SK-N-SH (cell line): Measurements from ENCODE around the gene RMI2. TPM values are rescaled to one million over a fixed set of nuclear protein-coding genes. Genes with fewer than 3 reads are reported as not detected.

ENCODE experiments used
- CTCF ChIA-PET: fragments of 300-600, 350-600 bp; formaldehyde crosslinking; extraction: SDS; loops from one replicate; lab custom pipeline; 2021; lab: Yijun Ruan, JAX
- POLR2A ChIA-PET: fragments of 350-600 bp; sonication (Branson Sonifier 250); formaldehyde crosslinking; extraction: SDS; loops from one replicate; lab custom pipeline; 2020; ENCODE audit warnings: antibody characterized with exemption, inconsistent platforms; lab: Yijun Ruan, JAX
- DNase-seq: peaks from one replicate; pipeline ENCODE4 v3.0.0; 2012
- H2AFZ ChIP-seq: fragments of 200-600 bp; sonication (generic); 2 replicates; pipeline ENCODE4 v1.8.1; 2016; ENCODE audit warnings: antibody characterized with exemption, mild to moderate bottlenecking, low read depth
- H3F3A ChIP-seq: fragments of 200-600 bp; sonication (generic); replicated peaks from 2 replicates; pipeline ENCODE3; 2016; ENCODE audit warnings: antibody characterized with exemption, mild to moderate bottlenecking; ENCODE audit not compliant: insufficient read depth
- H3K27ac ChIP-seq, 2 experiments: fragments of 200-500 bp in 1 of 2; fragments of 200-600 bp in 1 of 2; sonication (Bioruptor generic) in 1 of 2; sonication (generic), shearing (Covaris generic) in 1 of 2; 2 replicates each; pipeline versions ENCODE4 v1.5.1 to v1.6.1; 2014 to 2016; ENCODE audit warnings: low read depth in 2 of 2, inconsistent platforms in 1 of 2, low read length in 1 of 2, mild to moderate bottlenecking in 1 of 2, mixed read lengths in 1 of 2
- H3K27me3 ChIP-seq: fragments of 200-600 bp; sonication (generic), shearing (Covaris generic); 2 replicates; pipeline ENCODE4 v1.6.1; 2016; ENCODE audit warnings: mixed run types; ENCODE audit not compliant: insufficient read depth
- H3K36me3 ChIP-seq, 2 experiments: fragments of 200-500 bp in 1 of 2; fragments of 200-600 bp in 1 of 2; sonication (Bioruptor generic) in 1 of 2; sonication (generic) in 1 of 2; replicated peaks in 1 of 2; 2 replicates each; pipeline versions ENCODE3 to v1.5.1; 2014 to 2016; ENCODE audit warnings: low read length in 1 of 2, mild to moderate bottlenecking in 1 of 2; ENCODE audit not compliant: insufficient read depth in 2 of 2, control insufficient read depth in 1 of 2
- H3K4me1 ChIP-seq, 2 experiments: fragments of 200-500 bp in 1 of 2; fragments of 200-600 bp in 1 of 2; sonication (Bioruptor generic) in 1 of 2; sonication (generic), shearing (Covaris generic) in 1 of 2; 2 replicates each; pipeline versions ENCODE4 v1.5.1 to v1.6.1; 2014 to 2016; ENCODE audit warnings: low read depth in 1 of 2, low read length in 1 of 2, mixed run types in 1 of 2; ENCODE audit not compliant: insufficient read depth in 2 of 2, control insufficient read depth in 1 of 2
- H3K4me2 ChIP-seq: fragments of 200-600 bp; sonication (generic), shearing (Covaris generic); 2 replicates; pipeline ENCODE4 v1.6.1; 2017; ENCODE audit warnings: mixed run types
- H3K4me3 ChIP-seq, 2 experiments: fragments of 200-500 bp in 1 of 2; fragments of 200-600 bp in 1 of 2; sonication (Bioruptor generic) in 1 of 2; sonication (generic), shearing (Covaris generic) in 1 of 2; 2 replicates each; pipeline versions ENCODE4 v1.5.1 to v1.8.1; 2014 to 2016; ENCODE audit warnings: low read depth in 2 of 2, inconsistent platforms in 1 of 2, low read length in 1 of 2, mild to moderate bottlenecking in 1 of 2, mixed read lengths in 1 of 2, moderate library complexity in 1 of 2
- H3K79me2 ChIP-seq: fragments of 200-600 bp; sonication (generic); 2 replicates; pipeline ENCODE4 v1.8.1; 2017; ENCODE audit warnings: mild to moderate bottlenecking; ENCODE audit not compliant: insufficient read depth
- H3K9ac ChIP-seq: fragments of 200-600 bp; sonication (generic); 2 replicates; pipeline ENCODE4 v1.6.1; 2017; ENCODE audit warnings: mixed run types
- H3K9me2 ChIP-seq: fragments of 200-600 bp; sonication (generic); 2 replicates; pipeline ENCODE4 v1.6.1; 2017; ENCODE audit warnings: mixed run types
- H3K9me3 ChIP-seq: fragments of 200-600 bp; sonication (generic); 2 replicates; pipeline ENCODE4 v1.6.1; 2017; ENCODE audit warnings: mixed run types, mild to moderate bottlenecking, moderate library complexity
- H4K20me1 ChIP-seq: fragments of 200-600 bp; sonication (generic); 2 replicates; pipeline ENCODE4 v1.6.1; 2017; ENCODE audit warnings: mild to moderate bottlenecking, mixed run types; ENCODE audit not compliant: insufficient read depth
- CTCF ChIP-seq: fragments of 200-600 bp; sonication (generic); IDR thresholded peaks from 2 replicates; pipeline ENCODE4 v1.6.1; 2017; ENCODE audit warnings: antibody characterized with exemption, mild to moderate bottlenecking, moderate library complexity
- EZH2phosphoT487 ChIP-seq: fragments of 200-600 bp; sonication (generic); IDR thresholded peaks from 2 replicates; pipeline ENCODE4 v1.6.1; 2017; ENCODE audit warnings: low read depth, mixed run types, mild to moderate bottlenecking, antibody characterized with exemption, moderate library complexity, borderline replicate concordance
- GABPA ChIP-seq: IDR thresholded peaks from 2 replicates; pipeline ENCODE4 v1.4.0; 2012; ENCODE audit warnings: low read depth, mild to moderate bottlenecking
- GATA2 ChIP-seq: sonication (generic); formaldehyde crosslinking; IDR thresholded peaks from 2 replicates; pipeline ENCODE4 v1.5.0; 2020; ENCODE audit warnings: mild to moderate bottlenecking, missing genetic modification reagents
- IRF3 ChIP-seq: fragments of 150-350 bp; IDR thresholded peaks from 2 replicates; pipeline ENCODE4 v1.6.1; 2016; ENCODE audit warnings: mild to moderate bottlenecking, low read depth, low read length
- MAX ChIP-seq: IDR thresholded peaks from 2 replicates; pipeline ENCODE4 v1.4.0; 2012; ENCODE audit warnings: low read depth
- MXI1 ChIP-seq: IDR thresholded peaks from 2 replicates; pipeline ENCODE4 v1.6.1; 2012; ENCODE audit warnings: mild to moderate bottlenecking, low read depth, low read length, improper control_type of control experiment
- NFIC ChIP-seq: IDR thresholded peaks from 2 replicates; pipeline ENCODE4 v1.4.0; 2012; ENCODE audit warnings: borderline replicate concordance
- NRF1 ChIP-seq: IDR thresholded peaks from 2 replicates; pipeline ENCODE4 v1.6.1; 2012; ENCODE audit warnings: low read depth, mild to moderate bottlenecking, low read length
- RAD21 ChIP-seq: IDR thresholded peaks from 2 replicates; pipeline ENCODE4 v1.6.1; 2012; ENCODE audit warnings: mild to moderate bottlenecking, low read length
- RFX5 ChIP-seq: IDR thresholded peaks from 2 replicates; pipeline ENCODE4 v1.6.1; 2012; ENCODE audit warnings: mild to moderate bottlenecking, improper control_type of control experiment, low read length
- USF2 ChIP-seq: fragments of 150-350 bp; IDR thresholded peaks from 2 replicates; pipeline ENCODE4 v1.6.1; 2017; ENCODE audit warnings: antibody characterized with exemption, low read length, low read depth, borderline replicate concordance
- WGBS: methylation state at CpG from one replicate; pipeline ENCODE4 v1.1.6; 2017; ENCODE audit warnings: low lambda C conversion rate; 5-methylcytosine and 5-hydroxymethylcytosine counted together
- polyA plus RNA-seq, 3 experiments: library from polyadenylated mRNA; depleted of rRNA; stranded (reverse); fragments of >200 nt; gene quantifications; 2 replicates each; pipeline ENCODE4 v1.2.3, GENCODE V29; 2012

RMI2 gene
- polyA plus RNA-seq, 1 of the 3 experiments (the other 2 are of a cell fraction), result 8.5 TPM

- TF ChIP-seq USF2 (no peak), MXI1 (no peak), NFIC (no peak), EZH2phosphoT487 (no peak)
Measured at GRCh38 chr16:11308493-11309283, 36.6 kb upstream of the RMI2 start (continued).

GRCh38 chr16:11309895-11310633 lies 35.2 kb upstream of the RMI2 start:
- no peaks in the 10 kb centered on the region for H3K9me2 ChIP-seq
- H3K79me2 ChIP-seq, result no peaks in the 10 kb centered on the region
- H3K36me3 ChIP-seq, result no peaks in the 10 kb centered on the region
- 67% methylated on average over 9 of the region's 9 CpGs for WGBS
- H3K9me3 ChIP-seq, result no peaks in the 10 kb centered on the region
- H3K9ac ChIP-seq, result no peak overlapping the region
- H3K4me3 ChIP-seq, result no peak overlapping the region
- peaks cover 0 to 8% of the 10 kb centered on the region in 2 experiments; a peak in 1 of 4 replicates for H3K4me1 ChIP-seq
- no peaks in the 10 kb centered on the region for H3K27me3 ChIP-seq
- ChIA-PET CTCF (interaction anchor here (0.8 kb wide), 1 partner anchor 378 kb away, joined by 3 read pairs; no protein-coding TSS in a partner anchor), POLR2A (no interaction called here)
- H3K27ac ChIP-seq, result no peak overlapping the region
- no peak for DNase-seq
- TF ChIP-seq MXI1 (no peak), MAX (no peak), IRF3 (no peak), GABPA (no peak), RFX5 (no peak), GATA2 (CRISPR knock-in tag) (no peak), CTCF (no peak), RAD21 (no peak), NRF1 (no peak)
- no peaks in the 10 kb centered on the region for H4K20me1 ChIP-seq
- no peaks in the 10 kb centered on the region for H3F3A ChIP-seq
- no peak overlapping the region for H2AFZ ChIP-seq
- no peak overlapping the region for H3K4me2 ChIP-seq
